NOMO-1 (cell line): ENCODE measurements around the gene SMCO3.

Experiments used
- DNase-seq, 2 experiments: peaks; one replicate each; lab custom pipeline; 2025; ENCODE audit not compliant: unreplicated experiment in 2 of 2; lab: John Stamatoyannopoulos, UW

Gene SMCO3

GRCh38 chr12:14833336-14833735, 19.4 kb upstream of the SMCO3 start:
- DNase-seq: no peak

DNA sequence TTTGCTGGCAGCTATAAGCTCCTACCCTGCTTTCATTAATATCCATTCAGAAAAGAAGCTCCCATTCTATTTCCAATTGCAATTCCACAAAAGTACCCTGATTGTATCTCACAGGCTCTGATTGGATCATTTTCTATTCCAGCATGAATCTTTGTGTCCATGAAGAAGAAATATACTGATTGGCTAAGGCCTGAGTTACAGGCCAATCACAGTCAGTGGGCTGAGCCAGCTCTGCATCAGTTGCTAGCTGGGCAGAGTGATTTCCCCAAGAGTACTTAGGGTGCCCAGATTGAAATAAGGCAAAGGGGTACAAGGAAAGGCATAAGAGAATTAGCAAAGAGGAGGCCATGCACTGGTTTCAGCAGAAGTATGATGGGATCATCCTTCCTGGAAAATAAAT, 14.9 kb upstream of the SMCO3 start:
- DNase-seq: no peak

GRCh38 chr12:14827043-14827442, 13.1 kb upstream of the SMCO3 start:
- no peak for DNase-seq

- no peak for DNase-seq
Observed at GRCh38 chr12:14826491-14826890, 12.5 kb upstream of the SMCO3 start.

GRCh38 chr12:14825256-14825655, 11.3 kb upstream of the SMCO3 start:
- DNase-seq: no peak

DNA sequence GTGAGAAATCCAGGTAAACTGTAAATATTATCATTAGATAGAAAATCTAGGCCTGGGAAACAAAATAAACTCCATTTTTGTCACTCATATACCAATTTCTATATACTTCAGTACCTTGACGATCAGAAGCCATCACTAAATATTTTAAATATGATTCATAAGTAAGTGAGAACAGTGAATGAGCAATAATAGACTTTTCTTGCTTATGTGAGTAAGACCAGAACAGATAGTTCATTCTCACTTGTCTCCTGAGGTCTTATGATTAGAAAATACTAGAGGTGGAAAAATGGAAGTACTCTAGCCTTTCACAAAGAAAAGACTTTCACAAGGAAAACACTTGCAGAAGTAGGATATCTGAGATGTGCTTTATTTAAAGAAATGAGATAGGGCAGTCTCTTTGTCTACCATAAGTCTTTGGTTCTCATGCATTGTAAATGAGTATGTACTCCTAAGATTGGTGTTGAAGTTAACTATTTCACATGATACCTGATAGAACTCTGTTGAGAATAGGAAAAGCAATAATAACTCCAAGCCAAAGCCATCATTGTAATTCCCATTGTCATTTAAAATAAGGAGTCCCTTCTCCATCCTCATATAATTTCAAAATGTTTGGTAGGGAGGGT, 10.1 kb upstream of the SMCO3 start:
- DNase-seq: no peak

DNA sequence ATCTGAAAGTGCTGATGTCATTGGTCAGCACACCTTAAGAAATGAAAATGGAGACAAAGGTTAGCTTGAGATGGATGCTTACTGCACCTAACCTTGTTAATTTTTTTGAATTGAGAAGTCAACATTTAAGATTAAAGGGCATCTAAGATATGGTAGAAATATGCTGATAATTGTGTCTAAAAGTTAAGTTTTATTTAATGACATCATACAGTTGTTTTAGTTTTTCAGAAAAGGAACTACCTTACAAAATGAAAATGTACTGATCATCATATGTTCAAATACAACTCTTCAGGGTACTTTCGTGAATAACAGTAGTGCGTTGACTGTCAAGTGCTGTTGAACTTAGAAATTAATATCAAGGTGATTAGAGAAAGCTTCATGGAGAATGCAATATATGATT, 2.5 kb downstream of the SMCO3 start:
- no peak for DNase-seq

- DNase-seq: no peak
Observed at GRCh38 chr12:14810953-14811483, 3.0 kb downstream of the SMCO3 start.

GRCh38 chr12:14810167-14810952, 3.6 kb downstream of the SMCO3 start:
- DNase-seq: no peak

- DNase-seq: no peak
Observed at GRCh38 chr12:14803830-14804160, 10.2 kb downstream of the SMCO3 start.

- peak; percentile 96 to 99 for DNase-seq
Observed at GRCh38 chr12:14803011-14803829, 10.8 kb downstream of the SMCO3 start, which contains the start of the genes C12orf60 and WBP11. Gene C12orf60 (plus strand): TSS chr12:14803670. CDS start chr12:14822936, 19,266 bp downstream. Gene WBP11 (minus strand): TSS chr12:14803478. CDS start chr12:14801383, 2,095 bp downstream.

DNA sequence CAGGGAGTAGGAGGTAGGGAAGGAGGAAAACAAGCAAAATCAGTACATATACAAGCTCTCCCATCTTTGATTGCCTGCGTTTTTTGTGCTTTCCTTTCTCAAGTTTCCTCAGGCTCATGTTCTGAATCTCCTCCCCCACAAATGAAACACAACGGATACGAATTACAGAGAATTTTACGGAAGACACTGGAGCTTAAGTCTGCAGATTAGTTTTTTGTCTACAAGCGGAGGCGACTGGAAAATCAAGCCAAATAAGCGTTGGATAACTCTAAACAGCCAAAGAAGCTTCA, 11.3 kb downstream of the SMCO3 start:
- DNase-seq: no peak

GRCh38 chr12:14802247-14802646, 11.7 kb downstream of the SMCO3 start:
- DNase-seq: no peak

DNA sequence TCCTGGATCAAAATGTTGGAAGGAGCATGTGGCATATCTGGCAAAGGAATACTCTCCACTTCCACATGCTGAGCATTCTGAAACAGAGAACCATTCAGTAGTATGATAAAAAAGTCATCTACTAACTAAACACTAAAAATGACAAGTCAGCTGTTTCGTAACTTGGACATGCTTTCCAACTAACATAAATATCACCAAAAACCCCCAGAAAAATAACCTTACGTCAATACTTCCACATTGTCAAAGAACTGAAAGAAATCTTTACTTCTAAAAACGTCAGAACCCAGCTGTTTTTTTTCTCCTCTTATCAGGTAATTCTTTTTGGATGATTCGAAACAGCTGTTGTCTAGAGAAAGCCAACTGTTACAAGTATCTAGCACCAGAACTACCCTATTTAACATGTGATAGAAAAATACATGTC, 18.9 kb downstream of the SMCO3 start:
- no peak for DNase-seq

GRCh38 chr12:14785568-14785967, 28.4 kb downstream of the SMCO3 start:
- no peak for DNase-seq

- DNase-seq: no peak
Observed at GRCh38 chr12:14784471-14784870, 29.5 kb downstream of the SMCO3 start.

DNA sequence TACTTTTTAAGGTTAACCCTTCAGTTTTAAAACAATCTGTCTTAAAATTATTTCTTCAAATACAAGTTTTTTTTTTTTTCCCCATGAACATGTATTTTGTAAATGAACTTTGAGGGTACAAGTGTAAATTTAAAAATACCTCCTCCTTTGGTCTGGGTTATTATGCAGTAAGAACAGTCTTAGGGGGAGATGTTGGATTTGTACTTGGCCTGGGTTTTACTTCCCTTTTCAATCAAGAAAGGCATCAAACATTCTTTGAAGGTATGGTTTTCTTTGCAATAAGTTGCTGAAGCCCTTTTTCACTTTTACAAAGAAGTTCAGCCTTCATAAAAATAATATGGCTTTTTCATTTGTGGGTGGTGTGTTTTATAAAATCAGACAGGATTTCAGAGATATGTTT, 31.2 kb downstream of the SMCO3 start:
- no peak for DNase-seq

- DNase-seq: no peak
Observed at GRCh38 chr12:14781563-14781962, 32.4 kb downstream of the SMCO3 start.

- no peak for DNase-seq
Observed at GRCh38 chr12:14780859-14781258, 33.1 kb downstream of the SMCO3 start.

DNA sequence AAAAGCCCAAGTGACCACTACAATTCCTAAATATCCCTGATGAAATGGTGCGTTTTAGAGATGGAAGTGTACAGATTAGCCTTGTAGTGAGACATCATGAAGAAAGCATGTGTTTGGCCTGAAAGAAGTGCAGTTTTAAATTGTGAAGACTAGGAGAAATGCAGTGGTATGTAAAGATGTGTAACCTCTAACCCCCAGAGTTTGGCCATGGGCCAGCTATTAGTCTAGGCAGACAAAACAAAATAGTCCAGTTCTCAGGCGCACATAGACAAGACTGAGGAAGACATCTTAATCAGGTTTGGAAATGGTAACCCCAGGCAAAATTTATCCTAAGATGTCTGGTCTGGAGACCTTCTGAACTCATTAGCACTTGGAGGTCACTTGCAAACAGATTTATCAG, 34.1 kb downstream of the SMCO3 start:
- DNase-seq: no peak

GRCh38 chr12:14777271-14777670, 36.7 kb downstream of the SMCO3 start:
- DNase-seq: no peak
